Stimulated activated CD8-positive, alpha-beta memory T cell treated with anti-CD3 and anti-CD28 coated beads, Interleukin-12 subunit alpha, Interleukin-12 subunit beta, amount 100 ng/mL, for 24 hours (primary cell): ENCODE data around the gene ZMYND8.
"Not testable (repeated sequence)": the region's sequence is repeated elsewhere in the genome, so short reads cannot be mapped to it uniquely, and the experiment has no call there.

ENCODE experiments used
- DNase-seq: peaks from one replicate; pipeline ENCODE4 v3.0.0-alpha.2; 2020; ENCODE audit errors: extremely low read depth

The ZMYND8 gene

DNA sequence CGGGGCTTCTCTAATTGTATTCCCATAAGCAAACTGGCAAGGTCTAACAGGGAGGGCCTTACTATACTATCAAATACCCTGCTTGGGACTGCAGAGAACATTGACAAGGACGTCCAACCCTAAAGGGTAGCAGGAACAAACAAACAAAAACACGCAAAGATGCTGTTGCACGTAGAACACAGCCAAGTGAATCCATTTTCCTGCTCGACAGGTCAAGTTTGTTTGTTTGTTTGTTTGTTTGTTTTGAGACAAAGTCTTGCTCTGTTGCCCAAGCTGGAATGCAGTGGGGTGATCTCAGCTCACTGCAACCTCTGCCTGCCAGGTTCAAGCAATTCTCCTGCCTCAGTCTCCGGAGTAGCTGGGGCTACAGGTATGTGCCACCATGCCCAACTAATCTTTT lies 91.3 kb downstream of the ZMYND8 start:
- DNase-seq, result no peak

DNA sequence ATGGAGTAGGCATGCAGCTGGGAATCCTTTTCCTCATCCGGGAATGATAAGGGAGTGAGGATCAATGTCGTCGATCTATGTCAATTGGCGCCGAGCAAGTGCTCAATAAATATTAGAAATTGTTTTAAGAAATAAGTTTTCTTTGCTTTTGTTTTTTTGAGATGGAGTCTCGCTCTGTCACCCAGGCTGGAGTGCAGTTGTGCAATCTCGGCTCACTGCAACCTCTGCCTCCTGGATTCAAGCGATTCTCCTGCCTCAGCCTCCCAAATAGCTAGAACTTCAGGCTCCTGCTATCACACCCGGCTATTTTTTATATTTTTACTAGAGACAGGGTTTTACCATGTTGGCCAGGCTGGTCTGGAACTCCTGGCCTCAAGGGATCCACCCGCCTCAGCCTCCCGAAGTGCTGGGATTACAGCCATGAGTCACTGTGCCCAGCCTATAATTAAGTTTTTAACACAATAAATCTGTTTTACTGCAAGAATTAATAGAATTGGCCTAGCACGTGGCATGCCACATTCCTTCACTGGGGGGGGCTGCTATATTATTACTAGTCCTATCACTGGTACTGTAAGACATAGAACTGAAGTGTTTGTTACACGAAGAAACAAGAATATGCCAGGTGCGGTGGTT lies 92.2 kb downstream of the ZMYND8 start:
- DNase-seq, result not testable (repeated sequence)

DNA sequence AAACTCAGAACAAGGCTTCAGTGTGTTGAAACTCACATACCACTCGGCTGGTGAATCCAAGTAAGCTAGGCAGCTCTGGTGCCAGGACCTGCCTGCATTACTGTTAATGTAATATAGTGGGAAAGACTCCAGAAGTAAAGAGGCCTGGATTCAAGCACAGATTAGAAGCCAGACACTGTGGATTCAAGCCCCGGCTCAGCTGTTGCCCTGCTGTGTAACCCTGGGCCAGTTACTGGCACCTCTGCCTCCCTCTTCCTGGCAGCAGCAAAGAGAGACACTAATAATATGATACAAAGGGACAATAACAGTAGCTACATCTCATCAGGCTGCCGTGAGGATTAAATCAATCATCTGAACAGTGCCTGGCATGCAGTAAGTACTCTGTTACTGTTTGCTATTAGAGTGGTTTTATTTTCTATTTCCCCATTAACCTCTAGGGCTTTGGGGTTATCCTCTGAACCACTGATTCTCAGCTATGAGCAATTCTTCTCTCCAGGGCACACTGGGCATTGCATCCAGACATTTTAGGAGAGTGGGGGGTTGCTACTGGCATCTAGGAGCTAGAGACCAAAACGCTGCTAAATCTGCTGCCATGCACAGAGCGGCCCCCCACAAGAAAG lies 92.9 kb downstream of the ZMYND8 start:
- DNase-seq, result no peak

DNA sequence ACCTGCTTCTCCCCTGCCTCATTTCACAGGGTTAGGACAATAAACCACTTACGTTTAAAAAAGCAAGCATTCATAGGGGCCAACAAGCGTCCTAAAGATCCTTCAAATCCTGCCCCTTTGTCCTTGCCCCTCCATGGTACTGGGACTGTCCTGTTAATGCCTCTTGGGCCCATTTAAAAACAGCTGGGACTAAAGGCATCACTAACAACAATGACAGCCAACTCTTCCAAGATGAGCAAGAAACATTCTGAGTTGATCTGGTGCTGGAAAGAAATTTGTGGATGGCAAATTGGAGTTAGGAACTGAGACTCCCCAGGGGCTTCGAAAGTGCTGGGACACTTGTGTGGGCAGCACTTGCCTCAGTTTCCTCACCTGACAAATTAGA lies 93.4 kb downstream of the ZMYND8 start:
- DNase-seq, result no peak

DNA sequence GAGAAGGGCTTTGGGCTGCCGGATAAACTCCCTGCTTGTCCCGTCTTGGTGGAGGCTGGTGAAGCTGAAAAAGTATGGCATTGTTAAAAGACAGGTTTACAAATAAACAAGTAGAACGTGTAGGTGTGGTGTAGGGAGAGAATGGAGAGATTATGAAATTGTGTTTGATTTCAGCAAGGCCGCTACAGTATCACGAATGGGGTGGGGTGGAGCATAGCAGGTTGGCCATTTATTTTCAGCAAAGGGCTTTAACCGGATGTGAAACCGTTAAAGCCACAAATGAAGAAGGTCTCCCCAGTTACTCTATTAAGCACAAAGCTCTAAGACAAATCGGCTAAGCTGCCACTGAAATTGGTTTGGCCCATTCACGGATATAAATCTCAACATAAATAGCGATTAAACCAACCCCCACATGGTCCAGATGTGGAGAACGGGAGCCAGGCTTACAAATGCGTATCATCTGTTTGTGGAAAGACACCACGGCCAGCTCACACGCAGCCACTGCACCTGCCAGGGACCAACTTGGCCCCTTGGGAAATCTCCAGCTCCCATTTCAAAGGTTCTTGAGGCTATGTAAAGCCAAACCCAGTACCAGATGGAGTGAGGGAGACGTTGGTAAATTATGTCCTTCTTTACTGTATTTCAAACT lies 94.0 kb downstream of the ZMYND8 start:
- no peak for DNase-seq

DNA sequence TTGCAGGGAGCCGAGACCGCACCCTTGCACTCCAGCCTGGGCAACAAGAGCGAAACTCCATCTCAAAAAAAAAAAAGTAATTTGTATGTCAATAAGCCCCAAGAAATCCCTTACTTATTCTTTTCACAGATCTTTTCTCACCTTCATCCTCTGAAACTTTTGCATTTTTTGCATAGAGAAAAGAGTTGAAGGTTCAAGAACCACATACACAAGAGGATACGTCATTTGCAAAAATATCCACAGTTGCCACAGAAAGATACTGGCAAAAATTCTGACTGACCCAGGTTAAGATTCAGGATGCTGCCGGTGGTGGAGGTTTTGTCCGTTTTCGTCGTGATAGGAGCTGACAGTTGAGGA lies 94.5 kb downstream of the ZMYND8 start:
- DNase-seq, result no peak

DNA sequence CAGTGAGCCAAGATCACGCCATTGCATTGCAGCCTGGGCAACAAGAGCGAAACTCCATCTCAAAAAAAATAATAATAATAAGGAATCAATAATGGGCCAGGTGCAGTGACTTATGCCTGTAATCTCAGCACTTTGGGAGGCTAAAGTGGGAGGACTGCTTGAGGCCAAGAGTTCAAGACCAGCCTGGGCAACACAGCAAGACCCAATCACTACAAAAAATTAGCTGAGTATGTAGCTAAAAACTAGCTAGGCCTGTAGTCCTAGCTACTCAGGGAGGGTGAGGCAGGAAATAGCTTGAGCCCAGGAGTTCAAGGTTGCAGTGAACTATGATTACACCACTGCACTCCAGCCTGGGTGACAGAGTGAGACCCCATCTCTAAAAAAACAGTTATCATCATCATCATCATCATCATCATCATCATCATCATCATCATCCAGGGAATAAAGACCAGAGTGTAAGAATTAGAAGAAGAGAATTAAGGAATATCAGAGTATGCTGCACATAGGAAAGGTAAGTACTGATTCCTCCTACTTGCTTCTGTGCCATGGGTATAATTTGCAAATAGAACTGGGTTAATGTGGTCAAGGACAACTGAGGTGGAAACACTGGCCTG lies 95.2 kb downstream of the ZMYND8 start:
- not testable (repeated sequence) for DNase-seq

DNA sequence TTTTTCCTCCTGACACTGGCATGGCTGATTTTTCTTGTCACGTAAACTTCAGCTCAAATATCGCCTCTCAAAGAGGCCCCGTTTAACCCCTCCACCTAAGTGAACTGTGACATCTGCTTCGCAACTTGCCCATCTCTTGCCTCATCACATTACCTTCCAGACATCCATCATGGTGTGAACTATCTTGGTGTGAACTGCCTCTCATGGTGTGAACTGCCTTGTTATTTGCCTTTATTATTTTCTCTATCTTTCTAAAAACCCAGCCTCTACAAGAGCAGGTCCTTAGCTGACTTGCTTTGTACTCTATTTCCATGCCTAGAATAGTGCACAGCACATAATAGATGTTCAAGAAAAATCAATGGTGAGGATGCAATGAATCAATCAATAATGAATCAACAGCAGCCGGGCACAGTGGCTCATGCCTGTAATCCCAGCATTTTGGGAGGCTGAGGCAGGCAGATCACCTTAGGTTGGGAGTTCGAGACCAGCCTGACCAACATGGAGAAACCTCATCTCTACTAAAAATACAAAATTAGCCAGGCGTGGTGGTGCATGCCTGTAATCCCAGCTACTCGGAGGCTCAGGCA lies 95.9 kb downstream of the ZMYND8 start:
- not testable (repeated sequence) for DNase-seq

DNA sequence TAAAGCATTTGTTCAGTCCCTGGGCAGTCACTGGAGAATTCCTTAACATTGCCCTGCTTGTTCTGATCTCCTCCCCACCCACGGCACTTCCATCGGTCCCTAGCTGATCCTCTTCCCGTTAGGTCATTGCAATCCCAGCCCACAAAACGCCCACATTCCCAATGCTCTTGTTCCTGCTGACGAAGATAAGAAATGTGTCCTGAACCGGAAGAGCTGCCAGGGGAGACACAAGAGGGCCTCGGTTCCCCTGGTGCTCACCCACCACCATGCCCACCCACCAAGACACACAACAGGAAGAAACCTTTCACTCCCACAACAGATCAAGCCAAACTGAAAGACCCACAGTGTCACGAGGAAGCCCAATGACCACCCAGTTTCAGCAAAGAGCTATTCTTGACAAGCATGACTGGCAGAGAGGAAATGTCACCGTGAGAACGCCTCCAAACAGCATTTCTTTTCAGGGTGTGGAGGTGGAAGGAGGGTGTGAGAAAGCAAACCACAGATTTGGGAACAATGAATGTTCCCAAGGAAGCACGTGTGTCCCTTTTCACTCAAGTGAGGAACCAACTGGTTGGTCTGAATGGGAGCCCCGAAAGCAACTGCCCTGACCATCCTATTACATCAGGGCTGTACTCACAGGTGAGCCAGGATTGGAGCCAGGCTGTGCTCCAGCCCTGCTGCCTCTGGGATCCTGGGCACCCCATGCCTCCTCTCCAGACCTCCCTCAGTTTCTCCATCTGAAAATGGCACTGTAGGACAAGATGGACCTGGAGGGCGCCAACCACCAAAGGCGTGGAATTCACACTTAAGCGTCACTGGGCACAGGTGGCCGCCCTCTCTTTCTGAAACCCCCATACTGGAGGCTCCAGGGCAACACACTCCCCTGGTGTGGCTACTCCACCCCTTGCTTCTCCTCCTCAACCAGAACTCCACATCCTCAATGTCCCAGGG lies 97.5 kb downstream of the ZMYND8 start:
- no peak for DNase-seq

DNA sequence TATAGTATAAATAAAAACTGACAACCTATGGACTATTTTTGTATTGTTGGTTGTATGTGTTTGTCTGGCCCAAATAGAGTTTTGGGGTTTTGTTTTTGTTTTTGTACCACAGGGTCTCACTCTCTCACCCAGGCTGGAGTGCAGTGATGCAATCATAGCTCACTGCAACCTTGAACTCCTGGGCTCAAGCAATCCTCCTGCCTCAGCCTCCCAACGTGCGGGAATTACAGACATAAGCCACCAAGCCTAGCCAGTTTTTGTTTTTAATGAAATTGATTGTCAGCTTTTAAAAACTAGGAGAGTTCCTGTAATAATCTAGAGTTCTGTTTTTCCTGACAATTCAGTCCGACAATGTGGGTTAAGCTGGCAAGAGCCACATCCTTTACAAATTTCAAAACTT lies 98.7 kb downstream of the ZMYND8 start:
- no peak for DNase-seq

DNA sequence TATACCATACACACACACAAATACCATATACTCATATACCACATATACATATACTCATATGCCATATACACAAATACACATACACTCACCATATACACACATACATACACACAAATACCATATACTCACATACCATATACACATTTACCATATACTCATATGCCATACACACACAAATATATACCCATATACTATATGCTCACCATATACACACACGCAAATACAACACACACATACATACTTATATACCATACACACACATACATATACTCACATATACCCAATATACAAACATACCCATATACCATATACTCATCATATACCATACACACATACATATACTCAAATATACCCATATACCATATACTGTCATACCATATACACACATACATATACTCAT lies 99.2 kb downstream of the ZMYND8 start:
- DNase-seq, result no peak

DNA sequence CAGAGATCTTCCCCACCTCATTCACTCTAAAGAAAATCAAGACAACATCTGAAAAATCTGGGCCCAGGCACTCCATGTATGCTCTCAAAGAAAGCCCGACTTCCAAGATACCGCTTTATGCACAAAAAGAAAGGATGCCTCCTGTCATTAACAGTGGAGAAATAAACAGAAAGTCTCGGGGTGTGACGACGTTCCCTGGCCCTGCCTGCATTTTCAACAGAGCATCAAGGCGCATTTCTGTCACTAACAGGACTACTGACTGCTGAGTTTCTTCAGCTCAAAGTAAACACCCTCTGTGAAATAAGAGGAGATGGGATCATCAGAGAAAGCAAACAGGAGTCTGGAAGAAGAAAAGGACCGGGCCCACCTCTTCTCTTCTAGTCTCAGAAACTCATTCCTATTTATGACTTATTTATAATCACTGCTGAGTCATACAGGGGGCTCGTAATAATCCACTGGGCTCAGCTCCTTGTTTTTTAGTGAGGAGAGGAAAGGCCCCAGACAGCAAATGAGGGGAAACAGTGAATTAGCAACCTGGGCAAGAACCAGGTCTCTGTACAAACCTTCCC lies 99.7 kb downstream of the ZMYND8 start:
- DNase-seq, result no peak

DNA sequence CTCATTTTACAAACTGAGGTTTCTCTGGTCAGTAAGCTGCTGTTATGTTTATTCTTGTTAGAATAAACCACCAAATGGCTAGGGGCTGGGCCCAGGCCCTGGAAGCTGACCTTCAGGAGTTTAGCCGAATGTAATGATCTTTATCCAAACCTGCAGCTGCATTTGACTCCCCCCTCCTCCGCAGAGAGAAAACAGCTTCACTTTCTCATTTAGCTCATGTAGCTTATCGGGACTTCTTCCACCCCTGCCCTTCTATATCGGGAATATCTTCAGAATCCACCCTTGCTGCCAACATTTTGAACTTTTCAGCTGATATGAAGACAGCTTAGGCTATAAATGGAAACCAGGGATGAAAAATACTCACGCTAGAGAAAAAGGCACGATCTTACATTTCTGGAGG lies 102.6 kb downstream of the ZMYND8 start:
- no peak for DNase-seq

DNA sequence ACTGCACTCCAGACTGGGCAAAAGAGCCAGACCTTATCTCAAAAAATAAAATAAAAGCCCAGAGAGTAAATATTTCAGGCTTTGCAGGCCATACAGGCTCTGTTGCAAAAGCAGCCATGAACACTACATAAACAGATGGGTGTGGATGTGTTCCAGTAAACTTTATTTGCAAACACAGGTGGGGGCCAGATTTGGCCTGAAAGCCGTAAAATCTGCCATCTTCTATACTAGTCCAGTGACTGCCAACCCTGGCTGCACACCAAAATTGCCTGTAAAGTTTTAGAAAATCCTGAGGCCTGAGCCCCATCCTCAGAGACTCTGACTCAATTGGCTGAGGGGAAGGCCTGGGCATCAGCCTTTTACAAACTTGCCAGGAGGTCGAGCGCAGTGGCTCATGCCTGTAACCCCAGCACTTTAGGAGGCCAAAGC lies 103.6 kb downstream of the ZMYND8 start:
- no peak for DNase-seq

DNA sequence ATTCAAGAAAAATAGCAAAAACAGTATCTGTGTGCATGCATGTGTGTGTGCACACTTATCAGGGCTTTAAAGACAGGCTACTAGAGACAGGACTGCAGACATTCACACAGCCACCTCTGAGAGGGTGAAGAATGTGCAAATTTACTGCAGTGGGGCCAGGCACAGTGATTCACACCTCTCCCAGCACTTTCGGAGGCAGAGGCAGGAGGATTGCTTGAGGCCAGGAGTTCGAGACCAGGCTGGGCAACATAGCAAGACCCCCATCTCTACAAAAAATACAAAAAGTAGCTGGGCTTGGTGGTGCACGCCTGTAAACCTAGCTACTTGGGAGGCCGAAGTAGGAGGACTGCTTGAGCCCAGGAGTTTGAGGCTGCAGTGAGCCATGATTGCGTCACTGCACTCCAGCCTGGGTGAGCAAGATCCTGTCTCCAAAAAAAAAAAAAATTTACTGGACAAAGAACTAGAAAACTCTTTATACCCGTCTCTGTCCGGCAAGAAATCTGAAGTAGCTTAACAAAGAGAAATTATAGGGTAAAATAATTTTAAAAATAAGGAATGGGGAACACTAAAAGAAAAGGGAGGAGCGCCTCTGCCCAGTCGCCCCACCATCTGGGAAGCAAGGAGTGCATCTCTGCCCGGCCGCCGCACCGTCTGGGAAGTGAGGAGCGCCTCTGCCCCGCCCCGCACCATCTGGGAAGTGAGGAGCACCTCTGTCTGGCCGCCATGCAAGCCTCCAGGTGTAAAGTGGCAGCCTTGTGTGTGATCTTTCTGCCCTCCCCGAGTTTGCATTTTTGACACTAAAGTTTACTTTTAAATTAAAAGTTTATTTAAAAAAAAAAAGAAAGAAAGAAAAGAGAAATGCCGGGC lies 105.1 kb downstream of the ZMYND8 start:
- no peak for DNase-seq

DNA sequence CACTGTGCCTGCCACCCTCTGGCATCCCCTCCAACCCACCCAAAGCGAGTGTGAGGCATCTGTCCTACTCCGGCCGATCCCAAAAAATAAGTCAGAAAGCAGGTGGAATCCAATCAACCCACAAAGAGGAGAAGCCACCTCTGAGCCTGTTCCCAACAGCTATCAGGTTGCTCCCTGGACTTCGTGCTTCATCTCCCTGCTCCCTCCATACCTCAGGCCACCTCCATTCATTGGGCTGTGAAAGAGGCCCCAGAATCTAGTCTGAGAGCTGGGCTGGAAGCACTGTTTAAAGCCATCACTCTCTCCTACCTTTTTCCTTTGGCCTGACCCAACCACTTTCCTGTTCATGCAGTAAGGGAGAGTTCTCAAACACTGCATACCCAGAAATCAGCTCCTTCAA lies 106.1 kb downstream of the ZMYND8 start:
- no peak for DNase-seq

DNA sequence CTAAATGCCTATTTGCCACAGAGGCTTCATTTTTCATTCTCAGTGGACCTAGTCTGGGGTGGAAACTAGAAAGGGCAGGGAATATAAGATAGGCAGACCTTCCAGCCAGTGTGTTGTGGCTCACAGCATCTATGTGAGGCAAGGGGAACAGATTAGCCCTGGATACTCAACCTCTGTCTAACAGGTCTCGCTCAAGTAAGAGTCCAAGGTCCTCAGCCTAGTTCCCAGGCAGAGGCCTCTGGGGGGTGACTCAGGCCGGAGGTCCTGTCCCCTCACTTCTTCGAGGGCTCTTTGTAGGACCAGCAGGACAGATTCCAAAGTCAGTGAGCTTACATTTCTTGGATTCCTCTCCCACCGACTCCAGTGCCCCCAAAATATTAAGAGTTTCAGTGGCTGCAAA lies 106.6 kb downstream of the ZMYND8 start:
- no peak for DNase-seq

DNA sequence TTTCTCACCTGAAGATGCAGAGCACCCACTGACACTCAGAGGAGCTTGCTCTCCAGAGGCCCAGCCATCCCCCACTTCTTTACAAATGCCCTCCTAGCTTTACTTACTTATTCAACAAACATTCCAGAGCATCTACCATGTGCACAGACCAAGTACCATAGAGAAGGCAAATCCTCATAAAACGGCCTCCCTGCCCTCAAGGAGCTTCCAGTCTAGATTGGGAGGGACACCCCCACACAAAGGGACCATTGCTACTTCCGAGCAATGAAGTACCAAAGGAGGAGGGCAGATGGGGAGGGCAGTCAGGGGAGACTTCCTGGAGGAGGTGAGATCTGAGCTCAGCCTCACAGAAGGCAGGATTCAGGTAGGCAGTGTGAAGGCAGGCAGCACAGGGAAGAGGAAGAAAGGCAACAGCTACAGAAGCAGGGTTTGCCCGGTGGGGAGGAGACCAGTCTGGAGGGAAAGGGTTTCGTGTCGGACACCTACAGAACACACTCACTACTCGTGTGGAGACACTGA lies 108.0 kb downstream of the ZMYND8 start:
- no peak for DNase-seq

DNA sequence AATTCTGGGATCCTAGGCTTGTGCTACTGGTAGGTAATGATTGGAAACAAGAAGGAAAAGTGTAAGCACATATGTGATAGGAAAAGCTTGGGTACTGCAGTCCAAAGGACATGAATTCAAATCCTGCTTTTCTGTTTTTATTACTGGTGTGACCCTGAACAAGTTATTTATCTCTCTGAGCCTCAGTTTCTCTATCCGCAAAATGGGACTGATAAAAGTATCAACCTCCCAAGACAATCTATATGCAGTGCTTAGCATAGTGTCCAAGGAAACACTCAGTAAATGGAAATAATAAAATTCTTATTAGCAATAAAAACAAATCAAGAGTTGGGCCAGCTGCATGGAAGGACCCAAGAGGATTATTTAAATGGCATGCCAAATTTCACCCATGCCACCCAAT lies 108.5 kb downstream of the ZMYND8 start:
- DNase-seq, result no peak
